Heart left ventricle (tissue), 16 donors: Measurements from ENCODE around the gene WASL. TPM values are rescaled to one million over a fixed set of nuclear protein-coding genes. Genes with fewer than 3 reads are reported as not detected.

ENCODE experiments used
- ATAC-seq, 4 donors: fragments of 200-7000 bp; cut with Tn5 transposase; one replicate each; pipeline ENCODE4 v1.9.1; 2020 to 2022; ENCODE audit warnings: moderate library complexity in 4 of 4, mild to moderate bottlenecking in 3 of 4, moderate number of reproducible peaks in 1 of 4
- DNase-seq, 5 donors: peaks; one replicate each; pipeline ENCODE4 v3.0.0-alpha.2; 2020
- H3K27ac ChIP-seq, 12 donors: fragments of 200-600 bp; sonication (generic) in 4 of 12; one replicate each; pipeline versions ENCODE4 v1.5.0 to v1.8.0; 2016 to 2022; ENCODE audit warnings: mild to moderate bottlenecking in 2 of 12
- H3K27me3 ChIP-seq, 9 donors: fragments of 200-600 bp; sonication (generic) in 2 of 9; one replicate each; pipeline versions ENCODE4 v1.5.1 to v1.8.0; 2016 to 2022; ENCODE audit warnings: mild to moderate bottlenecking in 3 of 9
- H3K36me3 ChIP-seq, 9 donors: fragments of 200-600 bp; sonication (generic) in 2 of 9; one replicate each; pipeline versions ENCODE4 v1.5.0 to v1.8.0; 2018 to 2022; ENCODE audit warnings: mild to moderate bottlenecking in 2 of 9
- H3K4me1 ChIP-seq, 12 donors: fragments of 200-600 bp; sonication (generic) in 4 of 12; one replicate each; pipeline versions ENCODE4 v1.5.0 to v1.8.0; 2016 to 2022; ENCODE audit warnings: mild to moderate bottlenecking in 3 of 12
- H3K4me3 ChIP-seq, 12 donors: fragments of 200-600 bp; sonication (generic) in 4 of 12; one replicate each; pipeline versions ENCODE4 v1.5.0 to v1.8.0; 2017 to 2022; ENCODE audit warnings: mild to moderate bottlenecking in 9 of 12, moderate library complexity in 4 of 12
- H3K9me3 ChIP-seq, 12 donors: fragments of 200-600 bp; sonication (generic) in 4 of 12; one replicate each; pipeline versions ENCODE4 v1.5.0 to v1.8.0; 2016 to 2022; ENCODE audit warnings: mild to moderate bottlenecking in 1 of 12
- CTCF ChIP-seq, 12 donors: fragments of 200-600 bp; sonication (generic) in 4 of 12; IDR thresholded peaks; one replicate each; pipeline versions ENCODE4 v1.5.0 to v1.8.0; 2018 to 2022; ENCODE audit warnings: antibody characterized with exemption in 12 of 12, mild to moderate bottlenecking in 5 of 12
- POLR2A ChIP-seq, 2 donors: fragments of 450-650 bp; IDR thresholded peaks; one replicate each; pipeline ENCODE4 v1.6.1; 2017; ENCODE audit warnings: antibody characterized with exemption in 2 of 2, mild to moderate bottlenecking in 2 of 2, moderate library complexity in 2 of 2
- WGBS, 4 donors: extraction: QIAGEN DNeasy Blood & Tissue Kit in 2 of 4; methylation state at CpG; one replicate each; pipeline versions ENCODE4 v1.1.5 to v1.1.7; 2013 to 2018; 5-methylcytosine and 5-hydroxymethylcytosine counted together
- intact Hi-C, 10 donors: fragments of 100-400 bp; cut with DNase I; formaldehyde crosslinking; loops; one replicate each; pipeline versions ENCODE4 v1.11.1 to v1.14.2; 2022
- polyA plus RNA-seq, 2 donors: library from polyadenylated mRNA; stranded (reverse); fragments of 200-250 nt; gene quantifications; one replicate each; pipeline ENCODE4 v1.2.3, GENCODE V29; 2013
- total RNA-seq, 9 donors: library from RNA; depleted of rRNA in 2 of 9; stranded (reverse); fragments of >200 nt in 2 of 9; fragmentation: NEBNext Ultra II Directional in 3 of 9; extraction: Animal tissue kit (Norgen Biotek cat#: 25700) in 3 of 9; gene quantifications; one replicate each; pipeline versions ENCODE4 v1.1.0 to v1.2.4, GENCODE V29; 2016 to 2023
- donor health status: ischemic (EF 13 %, LVEDD 7.1; RV severe dilation, severe dysfunction).
- donor health status: healthy with polysubstance abuse.
- donor health status: DM: no; HTN: yes; CAD: no.
- donor health status: DM: no; HTN: no; CAD: no.
- donor health status: ischemic (EF 25% LVEDD 6.9; RV normal size, moderate dysfunction).
- donor health status: ischemic (EF 25% LVEDD 5.7; RV mildly dilated, moderate dysfunction).
- donor health status: healthy.
- donor health status: DM: yes; HTN: yes; CAD: no.
- donor health status: ischemic (EF 35%, LVEDD 5.7; RV mildly dilated, moderate dysfunction).
- donor health status: nonischemic (EF 11% LVEDD 7.7; RV severe dilation, severe dysfunction).
- donor health status: DM: yes; HTN: yes; CAD: no.
- donor health status: PGD.
- donor health status: ischemic (EF 29% LVEDD 5.4; RV normal size, mild dysfunction).
- donor health status: nonischemic (EF 23%, LVEDD 6.1; RV moderate dilation, normal function).

Gene WASL
- total and polyA plus RNA-seq, 11 donors = 11.2 to 30.3 (median 23.3) TPM

GRCh38 chr7:123640583-123640982 lies 108.2 kb downstream of the WASL start:
- Histone ChIP-seq H3K27ac (peak overlapping the region in 1 of 12 donors; percentile 90), H3K4me3 (no peak overlapping the region), H3K27me3 (no peaks in the 10 kb centered on the region), H3K36me3 (no peaks in the 10 kb centered on the region), H3K9me3 (no peaks in the 10 kb centered on the region), H3K4me1 (peaks cover 0 to 43% (median 13%) of the 10 kb centered on the region in 12 donors)
- no peak for DNase-seq
- intact Hi-C loops = loop anchor here in 1 of 10 donors (5.0 kb wide), 1 partner anchor 37 kb away; no protein-coding TSS in a partner anchor
- no peak for TF ChIP-seq POLR2A (IDR thresholded peaks at IDR 0.05)
- no peak for TF ChIP-seq CTCF (IDR thresholded peaks at IDR 0.05)
- ATAC-seq = no peak

- intact Hi-C loops = loop anchor here in 6 of 10 donors (5.0 to 10.0 kb wide), 6 partner anchors 38 to 228 kb away; no protein-coding TSS in a partner anchor
- WGBS, 4 donors = 58 to 83% (median 72%) methylated on average over 2 of the region's 2 CpGs
- Histone ChIP-seq H3K36me3 (no peaks in the 10 kb centered on the region), H3K4me3 (no peak overlapping the region), H3K4me1 (peaks cover 0 to 36% (median 8%) of the 10 kb centered on the region in 12 donors), H3K27me3 (no peaks in the 10 kb centered on the region), H3K27ac (peak overlapping the region in 3 of 12 donors; percentile 15 to 22 (median 16)), H3K9me3 (no peaks in the 10 kb centered on the region)
- no peak for ATAC-seq
- TF ChIP-seq POLR2A (IDR thresholded peaks at IDR 0.05) = no peak
- no peak for TF ChIP-seq CTCF (IDR thresholded peaks at IDR 0.05)
- DNase-seq = no peak
Measured at GRCh38 chr7:123639631-123640030, 109.2 kb downstream of the WASL start.

GRCh38 chr7:123637878-123638277 lies 110.9 kb downstream of the WASL start:
- 61 to 74% (median 70%) methylated on average over 2 of the region's 2 CpGs for WGBS, 4 donors
- Histone ChIP-seq H3K36me3 (no peaks in the 10 kb centered on the region), H3K27ac (peak overlapping the region in 4 of 12 donors; percentile 2 to 74 (median 24)), H3K4me1 (peaks cover 0 to 30% (median 6%) of the 10 kb centered on the region in 12 donors), H3K27me3 (no peaks in the 10 kb centered on the region), H3K9me3 (no peaks in the 10 kb centered on the region), H3K4me3 (no peak overlapping the region)
- intact Hi-C loops = loop anchor here in 6 of 10 donors (5.0 to 10.0 kb wide), 6 partner anchors 39 to 229 kb away; no protein-coding TSS in a partner anchor
- TF ChIP-seq CTCF (IDR thresholded peaks at IDR 0.05) = no peak
- TF ChIP-seq POLR2A (IDR thresholded peaks at IDR 0.05) = no peak
- DNase-seq = no peak
- no peak for ATAC-seq

- H3K4me1 ChIP-seq = peaks cover 0 to 27% (median 6%) of the 10 kb centered on the region in 12 donors
- intact Hi-C loops = loop anchor here in 6 of 10 donors (5.0 to 10.0 kb wide), 6 partner anchors 40 to 230 kb away; no protein-coding TSS in a partner anchor
- ATAC-seq (peak in 2 of 4 donors; percentile 38 to 49), DNase-seq (no peak)
- TF ChIP-seq CTCF (IDR thresholded peaks at IDR 0.05) (peak in 5 of 12 donors; percentile 6 to 37 (median 17)), POLR2A (IDR thresholded peaks at IDR 0.05) (no peak)
- no peaks in the 10 kb centered on the region for H3K36me3 ChIP-seq
- peak overlapping the region in 2 of 12 donors; percentile 7 to 22 for H3K4me3 ChIP-seq
- H3K27ac ChIP-seq = peak overlapping the region in 8 of 12 donors; percentile 2 to 74 (median 39)
- H3K9me3 ChIP-seq = no peaks in the 10 kb centered on the region
- H3K27me3 ChIP-seq = no peaks in the 10 kb centered on the region
- 38 to 58% (median 45%) methylated on average over 3 of the region's 3 CpGs for whole genome bisulfite sequencing, 4 donors
Measured at GRCh38 chr7:123637203-123637602, 111.6 kb downstream of the WASL start.
